ENCODE results near the gene SRCAP.
A peak's percentile ranks its signal among the peaks of the same experiment; 100 is the strongest.

DNA sequence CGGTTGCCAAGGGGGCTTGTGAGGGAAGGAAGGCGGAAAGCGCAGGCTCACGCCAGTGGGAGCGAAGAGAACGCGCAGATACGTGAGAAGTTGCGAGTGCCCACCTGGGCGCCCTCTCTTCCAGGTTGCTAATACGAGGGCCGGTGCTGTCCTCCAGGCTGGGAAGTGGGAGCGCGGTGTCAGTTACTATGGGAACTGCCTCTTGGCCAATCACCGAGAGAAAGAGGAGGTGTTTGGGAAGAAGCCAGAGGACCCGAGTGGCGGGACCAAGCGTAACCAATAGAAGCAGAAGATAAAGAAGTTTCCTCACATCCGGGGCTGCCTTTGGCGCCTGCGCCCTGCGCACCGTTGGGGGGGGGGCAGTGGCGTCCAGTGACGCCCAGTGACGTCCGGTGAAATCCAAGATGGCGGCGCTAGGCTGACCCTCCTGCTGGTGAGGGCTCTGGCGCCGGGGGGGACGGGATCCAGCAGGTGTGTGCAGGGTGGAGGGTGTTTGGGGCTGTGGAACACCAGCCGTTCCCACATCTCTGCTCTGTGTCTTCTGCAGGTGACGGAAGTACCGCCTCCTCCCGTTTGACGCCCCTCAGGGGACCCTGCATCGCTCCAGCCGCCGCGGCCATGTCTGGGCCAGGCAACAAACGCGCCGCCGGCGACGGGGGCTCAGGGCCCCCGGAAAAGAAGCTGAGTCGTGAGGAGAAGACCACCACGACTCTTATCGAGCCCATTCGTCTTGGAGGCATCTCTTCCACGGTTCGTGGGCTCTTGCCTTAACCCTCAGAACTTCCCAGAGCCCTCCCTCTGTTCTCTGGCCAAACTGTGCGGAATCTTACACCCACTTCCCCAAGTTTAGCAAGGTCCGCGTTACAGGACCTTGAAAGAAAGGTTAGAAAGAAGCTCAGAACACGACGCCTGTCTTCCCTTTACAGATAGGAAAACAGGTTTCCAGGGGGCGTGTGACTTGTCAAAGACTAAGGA is 63.2 kb downstream of the SRCAP start, which contains the start of the genes CFAP119 and RNF40:
- TF ChIP-seq, protein P1, sequence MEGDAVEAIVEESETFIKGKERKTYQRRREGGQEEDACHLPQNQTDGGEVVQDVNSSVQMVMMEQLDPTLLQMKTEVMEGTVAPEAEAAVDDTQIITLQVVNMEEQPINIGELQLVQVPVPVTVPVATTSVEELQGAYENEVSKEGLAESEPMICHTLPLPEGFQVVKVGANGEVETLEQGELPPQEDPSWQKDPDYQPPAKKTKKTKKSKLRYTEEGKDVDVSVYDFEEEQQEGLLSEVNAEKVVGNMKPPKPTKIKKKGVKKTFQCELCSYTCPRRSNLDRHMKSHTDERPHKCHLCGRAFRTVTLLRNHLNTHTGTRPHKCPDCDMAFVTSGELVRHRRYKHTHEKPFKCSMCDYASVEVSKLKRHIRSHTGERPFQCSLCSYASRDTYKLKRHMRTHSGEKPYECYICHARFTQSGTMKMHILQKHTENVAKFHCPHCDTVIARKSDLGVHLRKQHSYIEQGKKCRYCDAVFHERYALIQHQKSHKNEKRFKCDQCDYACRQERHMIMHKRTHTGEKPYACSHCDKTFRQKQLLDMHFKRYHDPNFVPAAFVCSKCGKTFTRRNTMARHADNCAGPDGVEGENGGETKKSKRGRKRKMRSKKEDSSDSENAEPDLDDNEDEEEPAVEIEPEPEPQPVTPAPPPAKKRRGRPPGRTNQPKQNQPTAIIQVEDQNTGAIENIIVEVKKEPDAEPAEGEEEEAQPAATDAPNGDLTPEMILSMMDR (IDR thresholded peaks at IDR 0.05) = peak in 1 of 6 experiments; percentile 16
- peak in 2 of 4 donors; percentile 66 to 86 for TF ChIP-seq POLR2A (IDR thresholded peaks at IDR 0.05)
